Cerebellar cortex (tissue), 1 donor: ENCODE measurements around the gene DNAH9.

Source experiments
- DNase-seq: peaks from one replicate; pipeline ENCODE4 v3.0.0-alpha.2; 2015; ENCODE audit warnings: low spot score

Gene DNAH9

GRCh38 chr17:11757815-11758214 is 159.5 kb downstream of the DNAH9 start:
- DNase-seq, result no peak

- DNase-seq, result no peak
Observed at GRCh38 chr17:11768106-11768505, 169.8 kb downstream of the DNAH9 start.

GRCh38 chr17:11768981-11769380 is 170.7 kb downstream of the DNAH9 start:
- no peak for DNase-seq

GRCh38 chr17:11772031-11772430 is 173.8 kb downstream of the DNAH9 start:
- no peak for DNase-seq

GRCh38 chr17:11779892-11780291 is 181.6 kb downstream of the DNAH9 start:
- no peak for DNase-seq

GRCh38 chr17:11780621-11781020 is 182.4 kb downstream of the DNAH9 start:
- no peak for DNase-seq

- no peak for DNase-seq
Observed at GRCh38 chr17:11786711-11787438, 188.6 kb downstream of the DNAH9 start.

- DNase-seq, result no peak
Observed at GRCh38 chr17:11795906-11796305, 197.6 kb downstream of the DNAH9 start.

GRCh38 chr17:11797803-11798202 is 199.5 kb downstream of the DNAH9 start:
- no peak for DNase-seq

GRCh38 chr17:11803231-11803969 is 205.1 kb downstream of the DNAH9 start:
- DNase-seq, result no peak

- DNase-seq, result no peak
Observed at GRCh38 chr17:11805138-11805537, 206.9 kb downstream of the DNAH9 start.

GRCh38 chr17:11805952-11806351 is 207.7 kb downstream of the DNAH9 start:
- no peak for DNase-seq

GRCh38 chr17:11807606-11808005 is 209.3 kb downstream of the DNAH9 start:
- no peak for DNase-seq

- DNase-seq, result no peak
Observed at GRCh38 chr17:11813278-11813677, 215.0 kb downstream of the DNAH9 start.

- DNase-seq, result no peak
Observed at GRCh38 chr17:11813871-11814270, 215.6 kb downstream of the DNAH9 start.

- no peak for DNase-seq
Observed at GRCh38 chr17:11814655-11815262, 216.5 kb downstream of the DNAH9 start.

- no peak for DNase-seq
Observed at GRCh38 chr17:11816409-11816808, 218.1 kb downstream of the DNAH9 start.

- no peak for DNase-seq
Observed at GRCh38 chr17:11823862-11824261, 225.6 kb downstream of the DNAH9 start.

- DNase-seq, result no peak
Observed at GRCh38 chr17:11825572-11826209, 227.4 kb downstream of the DNAH9 start.

- no peak for DNase-seq
Observed at GRCh38 chr17:11832401-11833137, 234.3 kb downstream of the DNAH9 start.

GRCh38 chr17:11836508-11836907 is 238.2 kb downstream of the DNAH9 start:
- no peak for DNase-seq

GRCh38 chr17:11840052-11840451 is 241.8 kb downstream of the DNAH9 start:
- no peak for DNase-seq
